NOMO-1 treated with DMSO at 0.1 percent for 48 hours (cell line): Measurements from ENCODE around the gene FGF3.
"Not testable (repeated sequence)": the region's sequence is repeated elsewhere in the genome, so short reads cannot be mapped to it uniquely, and the experiment has no call there.

ENCODE experiments used
- DNase-seq: peaks from one replicate; lab custom pipeline; 2025; ENCODE audit not compliant: unreplicated experiment; lab: John Stamatoyannopoulos, UW

Gene FGF3

GRCh38 chr11:69773626-69774353 is 45.4 kb downstream of the FGF3 start:
- no peak for DNase-seq

DNA sequence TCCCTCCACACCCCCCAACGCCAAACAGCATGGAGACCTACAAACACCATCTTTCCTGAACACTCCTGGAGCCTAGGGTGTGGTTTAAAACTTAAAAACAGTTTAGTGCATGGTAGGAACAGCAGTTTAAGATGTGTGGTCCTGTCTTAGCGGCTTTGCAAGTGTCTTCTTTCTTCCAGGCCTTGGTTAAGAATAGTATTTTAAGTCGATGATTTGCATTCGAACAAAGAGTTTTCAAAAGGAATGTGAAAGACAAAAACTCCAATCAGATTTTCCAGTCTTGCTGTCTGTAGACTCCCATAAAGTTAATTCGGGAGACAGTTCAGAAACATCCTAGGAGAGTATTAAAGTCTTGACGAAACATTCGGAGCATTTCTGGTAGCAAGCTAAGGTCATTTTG is 47.8 kb downstream of the FGF3 start:
- DNase-seq, result no peak

DNA sequence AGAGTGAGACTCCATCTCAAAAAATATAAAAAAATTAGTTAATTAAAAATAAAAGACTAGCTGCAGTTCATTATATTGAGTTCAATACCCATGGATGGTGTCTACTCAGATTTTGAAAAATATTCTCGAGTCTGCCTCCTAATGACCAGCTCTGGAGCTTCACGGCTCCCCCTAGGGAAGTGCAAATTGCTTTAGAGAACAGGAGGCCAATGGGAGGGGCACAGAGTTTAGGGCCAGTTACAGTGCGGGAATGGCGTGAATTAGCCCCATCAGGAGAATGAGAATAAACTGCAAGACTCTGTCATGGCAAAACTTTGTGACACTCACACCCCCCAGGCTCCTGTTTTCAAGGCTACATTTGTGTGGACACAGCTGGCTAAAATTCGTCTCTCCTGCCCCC is 48.7 kb downstream of the FGF3 start:
- no peak for DNase-seq

DNA sequence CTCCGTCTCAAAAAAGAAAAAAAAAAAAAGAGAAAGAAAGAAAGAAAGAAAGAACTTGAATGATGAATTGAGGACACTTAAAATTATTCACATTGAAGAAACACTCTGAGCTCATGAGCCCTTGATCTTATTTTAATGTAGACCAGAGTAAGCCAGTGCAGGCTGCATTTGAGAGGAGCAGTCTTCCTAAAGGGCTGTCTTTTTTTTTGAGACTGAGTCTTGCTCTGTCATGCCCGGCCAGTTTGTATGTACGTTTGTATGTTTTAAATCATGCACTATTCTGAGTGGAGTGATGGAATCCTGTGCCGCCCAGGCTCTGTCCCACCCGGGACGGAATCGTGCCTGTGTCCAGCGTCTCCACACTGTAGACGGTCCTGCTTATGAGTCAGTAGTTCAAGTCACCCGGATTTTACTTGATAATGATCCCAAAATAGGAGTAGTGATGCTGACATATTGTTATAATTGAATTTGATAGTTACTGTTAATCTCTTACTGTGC is 53.7 kb downstream of the FGF3 start:
- DNase-seq, result no peak

DNA sequence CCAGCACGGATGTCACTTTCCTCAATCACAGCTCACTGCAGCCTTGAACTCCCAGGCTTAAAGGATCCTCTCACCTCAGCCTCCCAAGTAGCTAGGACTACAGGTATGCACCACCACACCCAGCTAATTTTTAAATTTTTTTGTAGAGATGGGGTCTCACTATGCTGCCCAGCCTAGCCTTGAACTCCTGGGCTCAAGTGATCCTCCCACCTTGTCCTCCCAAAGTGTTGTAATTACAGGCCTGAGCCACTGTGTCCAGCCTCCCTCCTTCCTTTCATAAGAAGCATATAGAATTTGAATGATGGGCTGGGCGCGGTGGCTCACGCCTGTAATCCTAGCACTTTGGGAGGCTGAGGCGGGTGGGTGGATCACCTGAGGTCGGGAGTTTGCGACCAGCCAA is 54.3 kb downstream of the FGF3 start:
- not testable (repeated sequence) for DNase-seq

- no peak for DNase-seq
Measured at GRCh38 chr11:69760319-69760718, 58.9 kb downstream of the FGF3 start.
